LNCAP (cell line): ENCODE data around the gene PHKA1.
"Not testable (repeated sequence)": the region's sequence is repeated elsewhere in the genome, so short reads cannot be mapped to it uniquely, and the experiment has no call there.

ENCODE experiments used
- CTCF ChIP-seq: fragments of 450-650 bp; IDR thresholded peaks from 2 replicates; pipeline ENCODE4 v1.5.1; 2017; ENCODE audit warnings: mild to moderate bottlenecking

PHKA1 gene

DNA sequence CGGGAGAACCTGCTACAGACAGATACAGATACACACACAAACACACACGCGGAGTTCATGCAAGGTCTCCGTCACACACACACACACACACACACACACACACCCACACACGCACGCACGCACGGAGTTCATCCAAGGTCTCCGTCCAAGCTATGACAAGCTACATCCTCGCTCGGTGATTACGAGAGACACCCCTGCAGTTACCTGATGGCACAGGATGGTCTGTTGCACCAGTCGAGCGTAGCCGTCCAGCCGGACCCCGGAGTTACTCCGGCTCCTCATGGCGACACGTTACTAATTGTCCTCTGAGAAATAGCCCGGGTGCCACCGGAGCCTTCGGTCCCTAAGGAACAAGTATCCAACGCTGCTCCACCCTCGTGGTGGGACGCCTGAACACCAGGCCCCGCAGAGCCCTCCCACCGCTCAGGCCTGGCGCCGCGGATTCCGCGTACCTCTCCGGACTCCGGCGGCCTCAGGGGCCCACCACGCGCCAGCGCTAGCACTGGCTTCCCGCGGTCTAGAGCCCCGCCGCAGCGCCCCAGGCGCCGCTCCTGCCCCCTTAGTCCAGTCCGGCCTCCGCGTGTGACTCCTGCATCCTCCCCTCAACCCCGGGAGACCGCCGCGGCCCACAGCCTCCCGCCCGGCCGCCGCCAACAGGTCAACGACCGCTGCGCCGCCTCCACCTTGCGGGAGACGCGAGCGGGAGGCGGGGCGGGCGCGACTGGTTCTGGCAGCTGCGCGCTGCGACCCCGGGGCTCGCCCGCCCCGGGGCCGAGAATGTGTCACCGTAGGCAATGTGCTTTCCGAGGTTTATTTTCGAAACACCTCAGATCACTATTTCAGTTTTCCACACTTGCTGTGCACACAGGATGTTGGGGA, at the start of gene PHKA1:
PHKA1 (minus strand) TSS at position 708 of the 879 bp plus-strand sequence; CDS start at position 282, 426 bp downstream.
- TF ChIP-seq CTCF = not testable (repeated sequence)

GRCh38 chrX:72735561-72735960, 21.5 kb upstream of the PHKA1 start:
- no peak for TF ChIP-seq CTCF

- TF ChIP-seq CTCF = no peak
These were observed 13.7 kb upstream of the PHKA1 start for GRCh38 chrX:72727846-72728245.

- no peak for TF ChIP-seq CTCF
These were observed 2.7 kb upstream of the PHKA1 start for GRCh38 chrX:72716766-72717165.

- TF ChIP-seq CTCF = no peak
These were observed 1.4 kb upstream of the PHKA1 start for GRCh38 chrX:72715546-72715945.

DNA sequence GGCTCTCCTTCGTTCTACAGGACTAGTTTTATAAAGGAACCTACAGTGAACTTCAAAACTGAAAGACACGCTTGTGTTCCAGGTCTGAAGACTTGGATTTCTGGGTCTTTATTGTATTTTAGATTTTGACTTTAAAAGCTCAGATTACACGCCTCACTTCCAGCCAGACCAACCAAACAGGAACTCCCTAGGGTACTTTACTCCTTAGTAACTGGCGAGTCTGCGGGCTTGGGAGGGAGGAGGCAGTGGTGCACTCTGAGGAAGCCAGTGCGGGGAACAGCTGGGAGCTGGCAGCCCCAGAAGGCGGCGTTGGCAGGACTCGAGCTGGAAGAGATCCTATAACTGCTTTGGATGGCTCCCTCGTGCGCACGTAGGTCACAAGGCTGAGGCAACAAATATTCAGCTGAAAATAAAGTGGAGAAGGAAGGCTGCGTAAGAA, 391 bp upstream of the PHKA1 start:
- TF ChIP-seq CTCF = no peak

DNA sequence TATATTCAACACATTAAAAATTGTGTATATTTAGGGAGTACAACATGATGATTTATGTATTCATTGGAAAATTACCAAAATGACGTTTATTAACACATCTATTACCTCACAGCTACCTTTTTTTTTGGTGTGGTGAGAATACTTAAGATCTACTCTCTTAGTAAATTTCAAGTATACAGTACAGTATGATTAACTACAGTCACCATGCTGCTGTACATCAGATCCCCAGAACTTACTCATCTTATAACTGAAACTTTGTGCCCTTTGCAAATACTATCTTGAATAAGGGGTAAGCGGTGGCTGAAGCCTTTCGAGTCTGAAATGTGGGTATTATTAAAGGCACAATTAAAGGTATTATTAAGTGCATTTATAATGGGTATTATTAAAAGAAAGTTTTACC, 976 bp downstream of the PHKA1 start:
- TF ChIP-seq CTCF = no peak
